HG02678 (cell line): Measurements from ENCODE around the gene SYNPO2.

ENCODE experiments used
- ATAC-seq: cut with Tn5 transposase; IDR thresholded peaks from one replicate; pipeline ENCODE4 v1.9.1; 2021; ENCODE audit warnings: mild to moderate bottlenecking, moderate library complexity; ENCODE audit not compliant: unreplicated experiment

Gene SYNPO2, protein sequence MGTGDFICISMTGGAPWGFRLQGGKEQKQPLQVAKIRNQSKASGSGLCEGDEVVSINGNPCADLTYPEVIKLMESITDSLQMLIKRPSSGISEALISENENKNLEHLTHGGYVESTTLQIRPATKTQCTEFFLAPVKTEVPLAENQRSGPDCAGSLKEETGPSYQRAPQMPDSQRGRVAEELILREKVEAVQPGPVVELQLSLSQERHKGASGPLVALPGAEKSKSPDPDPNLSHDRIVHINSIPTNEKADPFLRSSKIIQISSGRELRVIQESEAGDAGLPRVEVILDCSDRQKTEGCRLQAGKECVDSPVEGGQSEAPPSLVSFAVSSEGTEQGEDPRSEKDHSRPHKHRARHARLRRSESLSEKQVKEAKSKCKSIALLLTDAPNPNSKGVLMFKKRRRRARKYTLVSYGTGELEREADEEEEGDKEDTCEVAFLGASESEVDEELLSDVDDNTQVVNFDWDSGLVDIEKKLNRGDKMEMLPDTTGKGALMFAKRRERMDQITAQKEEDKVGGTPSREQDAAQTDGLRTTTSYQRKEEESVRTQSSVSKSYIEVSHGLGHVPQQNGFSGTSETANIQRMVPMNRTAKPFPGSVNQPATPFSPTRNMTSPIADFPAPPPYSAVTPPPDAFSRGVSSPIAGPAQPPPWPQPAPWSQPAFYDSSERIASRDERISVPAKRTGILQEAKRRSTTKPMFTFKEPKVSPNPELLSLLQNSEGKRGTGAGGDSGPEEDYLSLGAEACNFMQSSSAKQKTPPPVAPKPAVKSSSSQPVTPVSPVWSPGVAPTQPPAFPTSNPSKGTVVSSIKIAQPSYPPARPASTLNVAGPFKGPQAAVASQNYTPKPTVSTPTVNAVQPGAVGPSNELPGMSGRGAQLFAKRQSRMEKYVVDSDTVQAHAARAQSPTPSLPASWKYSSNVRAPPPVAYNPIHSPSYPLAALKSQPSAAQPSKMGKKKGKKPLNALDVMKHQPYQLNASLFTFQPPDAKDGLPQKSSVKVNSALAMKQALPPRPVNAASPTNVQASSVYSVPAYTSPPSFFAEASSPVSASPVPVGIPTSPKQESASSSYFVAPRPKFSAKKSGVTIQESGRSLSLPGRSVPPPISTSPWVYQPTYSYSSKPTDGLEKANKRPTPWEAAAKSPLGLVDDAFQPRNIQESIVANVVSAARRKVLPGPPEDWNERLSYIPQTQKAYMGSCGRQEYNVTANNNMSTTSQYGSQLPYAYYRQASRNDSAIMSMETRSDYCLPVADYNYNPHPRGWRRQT

GRCh38 chr4:118888666-118889311 lies at the start of gene SYNPO2:
Gene SYNPO2 (plus strand): TSS chr4:118888854. CDS start chr4:118889037, 183 bp downstream.
- ATAC-seq, result peak; percentile 82

DNA sequence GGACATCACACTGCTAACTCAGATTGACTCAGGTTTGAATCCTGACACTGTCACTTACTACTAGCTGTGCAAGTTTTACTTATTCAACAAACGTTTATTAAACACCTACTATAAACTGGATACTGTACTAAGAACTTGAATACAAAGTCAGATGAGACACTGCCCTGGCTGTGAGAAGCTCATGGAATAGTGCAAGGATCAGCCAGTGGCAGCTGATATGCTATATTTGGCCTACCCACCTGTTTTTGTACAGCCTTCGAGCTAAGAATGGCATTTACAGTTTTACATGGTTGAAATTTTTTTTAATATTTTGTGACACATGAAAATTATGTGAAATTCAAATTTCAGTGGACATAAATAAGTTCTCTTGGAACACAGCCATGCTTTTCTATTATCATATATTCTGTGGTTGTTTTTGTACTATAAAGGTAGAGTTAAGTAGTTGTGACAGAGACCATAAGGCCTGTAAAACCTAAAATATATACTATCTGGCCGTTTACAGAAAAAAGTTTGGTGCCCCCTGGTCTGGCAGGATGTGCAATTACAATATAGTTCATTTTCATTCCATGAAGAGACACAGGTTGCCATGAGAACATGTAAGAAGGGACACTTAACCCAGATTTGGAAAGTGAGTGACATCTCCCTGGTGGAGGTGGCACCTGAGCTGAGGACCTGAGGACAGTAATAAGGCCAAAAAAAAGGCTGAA lies 49.3 kb upstream of the SYNPO2 start:
- no peak for ATAC-seq

DNA sequence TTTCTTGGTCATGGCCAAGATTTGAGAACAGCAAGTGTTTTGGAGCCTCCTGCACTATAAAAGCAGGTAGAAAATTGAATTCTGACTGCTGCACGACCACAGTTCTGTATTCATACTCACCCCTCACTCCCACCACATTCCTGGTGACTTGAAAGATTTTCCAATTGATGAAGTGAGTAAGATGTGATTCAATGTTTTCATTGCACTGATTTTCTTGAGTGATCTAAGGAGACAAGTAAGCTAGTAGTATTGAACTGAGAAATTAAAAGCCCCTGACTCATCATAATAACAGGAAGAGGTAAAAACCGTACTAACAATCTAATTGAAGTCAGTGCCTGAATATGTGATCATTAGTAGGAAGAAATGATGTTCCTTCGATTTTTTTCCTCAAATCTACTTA lies 46.6 kb upstream of the SYNPO2 start:
- ATAC-seq, result no peak

DNA sequence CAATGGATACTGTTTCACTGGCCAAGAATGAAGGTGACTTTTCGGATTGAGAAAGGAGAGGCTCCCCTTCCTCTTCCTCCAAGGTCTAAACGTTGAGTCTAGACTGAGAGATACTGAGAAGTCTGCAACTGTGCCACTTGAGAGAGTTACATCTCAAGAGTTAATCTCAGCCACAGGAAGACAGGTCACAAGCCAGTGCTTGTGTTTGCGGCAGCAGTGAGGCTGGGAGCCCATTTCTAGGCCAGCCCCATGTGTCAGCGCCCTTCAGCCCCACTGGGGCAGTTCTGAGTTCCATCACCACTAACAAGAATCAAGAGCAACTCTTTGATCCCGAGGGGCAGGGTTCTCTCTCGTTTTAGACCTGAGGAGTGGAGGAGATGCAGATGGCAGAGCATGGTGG lies 45.4 kb upstream of the SYNPO2 start:
- no peak for ATAC-seq

DNA sequence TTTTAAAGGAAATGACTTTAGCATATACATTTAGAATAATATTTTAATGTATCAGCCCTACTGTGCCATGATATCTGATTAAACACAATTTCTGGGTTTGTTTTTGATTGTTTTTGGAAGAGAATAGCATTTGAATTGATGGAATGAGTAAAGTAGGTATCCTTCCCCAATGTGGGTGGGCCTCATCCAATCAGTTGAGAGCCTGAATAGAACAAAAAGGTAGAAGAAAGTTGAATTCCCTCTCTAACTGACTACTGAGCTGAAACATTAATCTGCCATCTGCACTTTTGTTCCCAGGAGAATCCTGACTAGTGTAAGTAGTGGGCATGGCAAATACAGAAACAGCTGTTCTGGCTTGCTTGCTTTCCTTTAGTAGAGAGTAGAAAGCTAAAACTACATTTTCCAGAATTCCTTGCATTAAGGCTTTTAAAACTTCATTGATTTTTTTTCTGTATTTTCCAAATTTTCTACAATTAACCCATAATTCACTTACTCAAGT lies 43.1 kb upstream of the SYNPO2 start:
- no peak for ATAC-seq

DNA sequence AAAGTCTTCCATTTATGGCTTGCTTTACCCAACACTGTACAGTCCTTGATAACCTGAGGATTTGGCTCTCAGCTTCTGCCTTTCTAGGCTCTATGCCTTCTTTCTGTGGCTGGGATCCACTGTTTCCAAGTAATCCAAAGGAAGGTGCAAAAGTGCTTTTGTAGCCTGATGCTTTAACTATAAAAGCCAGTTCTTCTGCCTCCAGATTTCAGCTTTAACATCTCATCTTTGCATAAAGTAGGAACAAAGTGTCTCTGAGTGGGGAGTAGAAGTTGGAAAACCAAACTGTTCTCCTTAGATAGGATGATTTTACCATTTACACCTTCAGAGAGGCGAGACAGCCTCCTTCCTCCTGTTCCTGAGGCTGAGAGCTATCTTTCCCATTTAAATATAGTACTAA lies 41.7 kb upstream of the SYNPO2 start:
- ATAC-seq, result no peak

- no peak for ATAC-seq
Observed at GRCh38 chr4:118848242-118848641, 40.4 kb upstream of the SYNPO2 start.

DNA sequence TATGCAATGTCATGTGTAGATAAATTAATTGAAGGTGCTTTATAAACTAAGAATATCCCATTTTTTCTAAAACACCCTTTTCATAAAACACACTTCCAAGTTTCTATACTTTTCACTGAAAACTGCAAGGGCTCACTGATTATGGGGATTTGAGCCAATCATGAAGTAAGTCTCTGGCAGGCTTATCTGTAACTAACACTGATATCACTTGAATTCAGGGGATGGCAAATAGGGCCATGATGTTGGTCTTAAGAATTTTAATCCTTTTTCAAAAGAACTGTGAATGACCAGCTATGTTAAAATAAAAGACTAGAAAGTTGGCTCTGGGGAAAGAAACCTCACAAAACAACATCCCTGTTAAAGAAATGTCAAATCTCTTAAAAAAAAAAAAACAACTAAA lies 39.8 kb upstream of the SYNPO2 start:
- ATAC-seq, result no peak

GRCh38 chr4:118849867-118850487 lies 38.7 kb upstream of the SYNPO2 start:
- peak; percentile 5 for ATAC-seq

- ATAC-seq, result peak; percentile 93
Observed at GRCh38 chr4:118850488-118851173, 38.0 kb upstream of the SYNPO2 start.

DNA sequence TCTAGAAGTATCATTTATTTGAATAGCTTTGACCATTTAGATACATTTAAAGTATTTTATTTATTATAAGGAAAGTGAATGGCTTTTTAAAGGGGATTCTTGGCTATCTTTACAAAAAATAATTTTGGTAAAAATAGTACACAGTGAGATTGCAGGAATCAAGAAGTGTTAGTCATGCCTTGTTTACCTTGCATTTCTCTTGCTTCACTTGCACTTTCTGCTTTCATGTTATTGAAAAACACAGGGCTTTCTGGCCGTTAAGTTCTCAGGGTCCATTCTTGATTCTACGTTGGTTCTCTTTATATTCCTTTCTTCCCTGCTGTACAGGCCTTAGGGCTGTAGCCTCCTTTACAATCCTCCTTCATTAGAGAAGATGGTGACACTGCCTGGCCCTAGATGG lies 30.9 kb upstream of the SYNPO2 start:
- no peak for ATAC-seq

- ATAC-seq, result no peak
Observed at GRCh38 chr4:118858779-118859178, 29.9 kb upstream of the SYNPO2 start.

DNA sequence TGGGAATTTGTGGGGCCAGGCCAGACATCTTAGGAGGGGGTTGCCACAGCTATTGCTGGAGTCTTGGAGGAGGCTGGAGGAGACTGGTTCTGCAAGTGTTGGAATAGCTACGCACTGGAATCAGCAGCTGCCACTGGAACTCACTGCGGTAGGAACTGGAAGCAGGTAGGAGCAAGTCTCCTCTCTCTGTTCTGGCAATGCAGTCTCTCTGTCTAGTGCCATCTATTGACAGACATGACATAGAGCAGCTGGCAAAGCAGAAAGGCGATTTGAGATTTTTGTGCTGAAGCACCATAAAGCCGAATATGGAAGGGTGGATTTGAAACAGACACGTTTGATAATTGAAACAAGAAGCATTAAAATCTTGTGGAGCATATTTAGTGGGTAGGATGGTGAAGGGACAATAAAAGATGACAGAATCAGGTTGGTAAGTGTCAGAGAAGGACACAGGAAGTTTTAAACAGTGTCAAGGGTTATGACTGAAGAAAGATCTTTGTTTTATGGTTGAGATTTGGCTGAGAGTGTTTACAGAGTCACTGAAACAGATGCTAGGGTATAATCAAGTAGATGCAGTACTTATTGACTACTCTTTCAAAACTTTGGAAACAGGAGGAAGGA lies 23.5 kb upstream of the SYNPO2 start:
- peak; percentile 77 for ATAC-seq

DNA sequence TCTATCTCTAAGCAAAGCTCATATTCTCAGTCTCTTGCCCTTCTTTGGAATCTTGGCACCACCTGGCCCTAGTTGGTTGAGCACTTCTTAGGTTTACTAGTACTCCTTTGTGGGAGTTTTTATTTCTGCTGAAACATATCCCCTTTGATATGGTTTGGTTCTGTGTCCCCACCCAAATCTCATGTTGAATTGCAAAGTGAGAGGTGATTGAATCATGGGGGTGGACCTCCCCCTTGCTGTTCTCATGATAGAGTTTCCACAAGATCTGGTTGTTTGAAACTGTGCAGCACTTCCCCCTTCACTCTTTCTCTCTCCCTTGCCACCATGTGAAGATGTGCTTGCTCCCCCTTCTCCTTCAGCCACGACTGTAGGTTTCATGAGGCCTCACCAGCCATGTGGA lies 22.2 kb upstream of the SYNPO2 start:
- ATAC-seq, result no peak

- ATAC-seq, result no peak
Observed at GRCh38 chr4:118867311-118868067, 21.2 kb upstream of the SYNPO2 start.

GRCh38 chr4:118869808-118870342 lies 18.8 kb upstream of the SYNPO2 start:
- no peak for ATAC-seq

- ATAC-seq, result no peak
Observed at GRCh38 chr4:118872181-118872580, 16.5 kb upstream of the SYNPO2 start.
